ENCODE data around the gene CFAP99. TPM values are rescaled to one million over a fixed set of nuclear protein-coding genes. Genes with fewer than 3 reads are reported as not detected.
A peak's percentile ranks its signal among the peaks of the same experiment; 100 is the strongest.

CFAP99 gene
- total and polyA plus RNA-seq, 2 of the 4 experiments (the other 2 are of a cell fraction), result not detected

GRCh38 chr4:2438822-2439718 is 20.3 kb downstream of the CFAP99 start:
- Histone ChIP-seq H3K4me3 (ENCODE audit: insufficient read depth, low read depth, low read length) (no peak overlapping the region), H3K79me1 (ENCODE audit: low read depth in 1 of 2, low read length in 2 of 2) (no peaks in the 10 kb centered on the region), H3K18ac (ENCODE audit: low read depth, low read length) (no peak overlapping the region), H3K27ac (ENCODE audit: insufficient read depth, low read length) (no peak overlapping the region), H3K4ac (ENCODE audit: low read depth, low read length) (no peak overlapping the region), H4K5ac (ENCODE audit: low read depth, low read length) (no peak overlapping the region), H2AK9ac (replicated peaks; ENCODE audit: low read depth, low read length, poor library complexity) (peak overlapping the region; percentile 45), H4K91ac (ENCODE audit: insufficient read depth, low read depth, low read length) (no peak overlapping the region), H3K56ac (ENCODE audit: extremely low read depth, insufficient read depth, low read length) (no peak overlapping the region), H3K27me3 (ENCODE audit: control insufficient read depth, insufficient read depth, low read length) (peaks cover 2% of the 10 kb centered on the region; the same call in 1 of the 2 replicates), H3K36me3 (ENCODE audit: control insufficient read depth, insufficient read depth, low read length) (no peaks in the 10 kb centered on the region), H3K23ac (ENCODE audit: low read depth, low read length) (no peak overlapping the region), H3K9me1 (ENCODE audit: insufficient read depth, low read length) (no peaks in the 10 kb centered on the region), H2AK5ac (ENCODE audit: low read depth, low read length) (no peak overlapping the region), H3K4me1 (ENCODE audit: control insufficient read depth, insufficient read depth, low read length) (no peaks in the 10 kb centered on the region; the same call in 1 of the 2 replicates), H2BK120ac (ENCODE audit: low read depth, low read length) (no peak overlapping the region), H2BK15ac (ENCODE audit: low read depth, low read length) (no peak overlapping the region), H2BK20ac (ENCODE audit: low read depth, low read length) (no peak overlapping the region), H3K14ac (replicated peaks; ENCODE audit: low read depth, low read length) (no peak overlapping the region), H3K9ac (ENCODE audit: low read depth, low read length) (no peak overlapping the region), H2BK5ac (ENCODE audit: low read depth, low read length, poor library complexity, severe bottlenecking) (no peak overlapping the region), H4K20me1 (ENCODE audit: insufficient read depth, low read length) (no peaks in the 10 kb centered on the region), H3K9me3 (ENCODE audit: control insufficient read depth, insufficient read depth, low read length) (no peaks in the 10 kb centered on the region), H3K4me2 (ENCODE audit: low read depth, low read length) (no peak overlapping the region), H2AFZ (replicated peaks; ENCODE audit: low read length, poor library complexity) (peak overlapping the region; percentile 29), H4K8ac (ENCODE audit: low read depth in 2 of 2, low read length in 2 of 2) (no peak overlapping the region)
- BruUV-seq (replicated peaks), result no TSS peak
- ChIA-PET CTCF (interaction anchor here (0.7 kb wide), 2 partner anchors 206 to 218 kb away, joined by 4 to 5 read pairs; no protein-coding TSS in a partner anchor), POLR2A (ENCODE audit: unreplicated experiment) (no interaction called here)
- dilution Hi-C loops (cut with HindIII; ENCODE audit: low sequenced_read_pairs, unreplicated experiment) (no loop called here), in situ Hi-C loops (cut with MboI; ENCODE audit: low sequenced_read_pairs) (no loop called here), intact Hi-C loops (cut with micrococcal nuclease) (no loop called here)
- WGBS, 2 experiments (ENCODE audit: extremely low coverage in 2 of 2, insufficient read length in 1 of 2), result 68% methylated on average over 6 of the region's 16 CpGs; no CpG with 5 or more reads in 1 of the 2 experiments
- DNase-seq (no peak), ATAC-seq (ENCODE audit: low read depth) (no peak)
- TF ChIP-seq FOS (IDR thresholded peaks at IDR 0.05; ENCODE audit: low read depth, low read length) (no peak), CEBPB (IDR thresholded peaks at IDR 0.05; ENCODE audit: low read depth, low read length) (no peak), MXI1 (IDR thresholded peaks at IDR 0.05; ENCODE audit: borderline replicate concordance, low read depth, low read length) (no peak), MAZ (IDR thresholded peaks at IDR 0.05; ENCODE audit: borderline replicate concordance, low read depth, low read length) (no peak), CTCF (conservative IDR thresholded peaks at IDR 0.05; ENCODE audit: low read depth, low read length) (no peak), SMC3 (IDR thresholded peaks at IDR 0.05; ENCODE audit: low read depth, low read length) (no peak), RAD21 (IDR thresholded peaks at IDR 0.05; ENCODE audit: low read length) (no peak), MAFK (IDR thresholded peaks at IDR 0.05; ENCODE audit: low read depth, low read length) (no peak), CHD1 (IDR thresholded peaks at IDR 0.05; ENCODE audit: low read depth, low read length) (no peak)

Data from IMR-90 (cell line).